GM23338 (cell line): ENCODE measurements around the gene ULK4.

Source experiments
- CREB1 ChIP-seq: fragments of 250-450 bp; sonication (Bioruptor Pico); IDR thresholded peaks from 2 replicates; pipeline ENCODE4 v1.5.0; 2020; ENCODE audit warnings: low read depth, mild to moderate bottlenecking, moderate library complexity
- EZH2 ChIP-seq: fragments of 200-600 bp; sonication (generic); IDR thresholded peaks from one replicate; pipeline ENCODE4 v1.8.0; 2017; ENCODE audit warnings: antibody characterized with exemption, mild to moderate bottlenecking, low read depth; ENCODE audit not compliant: unreplicated experiment
- EZH2phosphoT487 ChIP-seq: fragments of 200-600 bp; sonication (generic); IDR thresholded peaks from one replicate; pipeline ENCODE4 v1.8.1; 2018; ENCODE audit warnings: antibody characterized with exemption; ENCODE audit not compliant: unreplicated experiment
- POLR2AphosphoS5 ChIP-seq: IDR thresholded peaks from 2 replicates; pipeline ENCODE4 v1.6.1; 2016; ENCODE audit warnings: antibody characterized with exemption, low read depth
- STAT1 ChIP-seq: IDR thresholded peaks from one replicate; pipeline ENCODE4 v1.6.1; 2016; ENCODE audit warnings: antibody characterized with exemption; ENCODE audit not compliant: unreplicated experiment
- ZNF114 ChIP-seq: fragments of 250-450 bp; sonication (Bioruptor Pico); IDR thresholded peaks from 2 replicates; pipeline ENCODE4 v1.5.0; 2020; ENCODE audit warnings: mild to moderate bottlenecking, moderate library complexity
- TF ChIP-seq, protein P1 (sequence below), 2 experiments: fragments of 200-600 bp in 1 of 2; sonication (generic) in 1 of 2; conservative IDR thresholded peaks; 2 replicates each; pipeline versions ENCODE4 v1.5.1 to v1.6.1; 2016 to 2017; ENCODE audit warnings: antibody characterized with exemption in 2 of 2, low read depth in 2 of 2, mild to moderate bottlenecking in 2 of 2, moderate library complexity in 1 of 2
- TF ChIP-seq, protein P2 (sequence below): IDR thresholded peaks from one replicate; pipeline ENCODE4 v1.6.1; 2018; ENCODE audit warnings: antibody characterized with exemption; ENCODE audit not compliant: unreplicated experiment
- TF ChIP-seq, protein P3 (sequence below): IDR thresholded peaks from 2 replicates; pipeline ENCODE4 v1.6.1; 2016; ENCODE audit warnings: antibody characterized with exemption

DNA sequence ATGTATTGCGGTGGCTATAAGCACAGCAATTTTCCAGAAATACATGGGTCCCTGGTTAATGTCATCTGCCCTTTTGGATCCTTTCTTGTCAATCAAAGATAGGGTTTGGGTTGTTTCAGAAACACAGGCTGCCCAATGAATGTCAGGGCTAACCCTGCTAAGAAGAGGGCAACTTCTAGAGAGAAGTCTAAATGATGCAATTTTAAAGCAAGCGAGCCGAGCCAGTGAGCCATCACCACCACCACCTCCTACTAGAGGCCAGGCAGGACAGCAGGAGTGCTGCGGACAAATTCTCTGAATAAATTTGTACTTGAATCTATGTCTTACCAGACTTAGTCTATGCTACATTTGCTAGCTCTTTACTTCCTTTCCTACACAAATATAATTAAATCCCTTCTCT lies 514.2 kb downstream of the ULK4 start:
- TF ChIP-seq, protein P1, sequence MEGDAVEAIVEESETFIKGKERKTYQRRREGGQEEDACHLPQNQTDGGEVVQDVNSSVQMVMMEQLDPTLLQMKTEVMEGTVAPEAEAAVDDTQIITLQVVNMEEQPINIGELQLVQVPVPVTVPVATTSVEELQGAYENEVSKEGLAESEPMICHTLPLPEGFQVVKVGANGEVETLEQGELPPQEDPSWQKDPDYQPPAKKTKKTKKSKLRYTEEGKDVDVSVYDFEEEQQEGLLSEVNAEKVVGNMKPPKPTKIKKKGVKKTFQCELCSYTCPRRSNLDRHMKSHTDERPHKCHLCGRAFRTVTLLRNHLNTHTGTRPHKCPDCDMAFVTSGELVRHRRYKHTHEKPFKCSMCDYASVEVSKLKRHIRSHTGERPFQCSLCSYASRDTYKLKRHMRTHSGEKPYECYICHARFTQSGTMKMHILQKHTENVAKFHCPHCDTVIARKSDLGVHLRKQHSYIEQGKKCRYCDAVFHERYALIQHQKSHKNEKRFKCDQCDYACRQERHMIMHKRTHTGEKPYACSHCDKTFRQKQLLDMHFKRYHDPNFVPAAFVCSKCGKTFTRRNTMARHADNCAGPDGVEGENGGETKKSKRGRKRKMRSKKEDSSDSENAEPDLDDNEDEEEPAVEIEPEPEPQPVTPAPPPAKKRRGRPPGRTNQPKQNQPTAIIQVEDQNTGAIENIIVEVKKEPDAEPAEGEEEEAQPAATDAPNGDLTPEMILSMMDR (conservative IDR thresholded peaks at IDR 0.05; ENCODE audit: low read depth in 2 of 2), result no peak
- TF ChIP-seq, protein P2, sequence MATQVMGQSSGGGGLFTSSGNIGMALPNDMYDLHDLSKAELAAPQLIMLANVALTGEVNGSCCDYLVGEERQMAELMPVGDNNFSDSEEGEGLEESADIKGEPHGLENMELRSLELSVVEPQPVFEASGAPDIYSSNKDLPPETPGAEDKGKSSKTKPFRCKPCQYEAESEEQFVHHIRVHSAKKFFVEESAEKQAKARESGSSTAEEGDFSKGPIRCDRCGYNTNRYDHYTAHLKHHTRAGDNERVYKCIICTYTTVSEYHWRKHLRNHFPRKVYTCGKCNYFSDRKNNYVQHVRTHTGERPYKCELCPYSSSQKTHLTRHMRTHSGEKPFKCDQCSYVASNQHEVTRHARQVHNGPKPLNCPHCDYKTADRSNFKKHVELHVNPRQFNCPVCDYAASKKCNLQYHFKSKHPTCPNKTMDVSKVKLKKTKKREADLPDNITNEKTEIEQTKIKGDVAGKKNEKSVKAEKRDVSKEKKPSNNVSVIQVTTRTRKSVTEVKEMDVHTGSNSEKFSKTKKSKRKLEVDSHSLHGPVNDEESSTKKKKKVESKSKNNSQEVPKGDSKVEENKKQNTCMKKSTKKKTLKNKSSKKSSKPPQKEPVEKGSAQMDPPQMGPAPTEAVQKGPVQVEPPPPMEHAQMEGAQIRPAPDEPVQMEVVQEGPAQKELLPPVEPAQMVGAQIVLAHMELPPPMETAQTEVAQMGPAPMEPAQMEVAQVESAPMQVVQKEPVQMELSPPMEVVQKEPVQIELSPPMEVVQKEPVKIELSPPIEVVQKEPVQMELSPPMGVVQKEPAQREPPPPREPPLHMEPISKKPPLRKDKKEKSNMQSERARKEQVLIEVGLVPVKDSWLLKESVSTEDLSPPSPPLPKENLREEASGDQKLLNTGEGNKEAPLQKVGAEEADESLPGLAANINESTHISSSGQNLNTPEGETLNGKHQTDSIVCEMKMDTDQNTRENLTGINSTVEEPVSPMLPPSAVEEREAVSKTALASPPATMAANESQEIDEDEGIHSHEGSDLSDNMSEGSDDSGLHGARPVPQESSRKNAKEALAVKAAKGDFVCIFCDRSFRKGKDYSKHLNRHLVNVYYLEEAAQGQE, result no peak
- no peak for TF ChIP-seq EZH2
- TF ChIP-seq POLR2AphosphoS5, result no peak
- TF ChIP-seq ZNF114 (CRISPR knock-in tag), result no peak
- TF ChIP-seq EZH2phosphoT487, result no peak
- TF ChIP-seq CREB1 (CRISPR knock-in tag), result no peak
- no peak for TF ChIP-seq STAT1
- TF ChIP-seq, protein P3, sequence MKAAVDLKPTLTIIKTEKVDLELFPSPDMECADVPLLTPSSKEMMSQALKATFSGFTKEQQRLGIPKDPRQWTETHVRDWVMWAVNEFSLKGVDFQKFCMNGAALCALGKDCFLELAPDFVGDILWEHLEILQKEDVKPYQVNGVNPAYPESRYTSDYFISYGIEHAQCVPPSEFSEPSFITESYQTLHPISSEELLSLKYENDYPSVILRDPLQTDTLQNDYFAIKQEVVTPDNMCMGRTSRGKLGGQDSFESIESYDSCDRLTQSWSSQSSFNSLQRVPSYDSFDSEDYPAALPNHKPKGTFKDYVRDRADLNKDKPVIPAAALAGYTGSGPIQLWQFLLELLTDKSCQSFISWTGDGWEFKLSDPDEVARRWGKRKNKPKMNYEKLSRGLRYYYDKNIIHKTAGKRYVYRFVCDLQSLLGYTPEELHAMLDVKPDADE, result no peak
